Panc1 (cell line): ENCODE data around the gene AGO1.

Source experiments
- CTCF ChIP-seq: fragments of 450-650 bp; IDR thresholded peaks from 2 replicates; pipeline ENCODE4 v1.5.1; 2017; ENCODE audit warnings: mild to moderate bottlenecking
- REST ChIP-seq, 2 experiments: IDR thresholded peaks; 2 replicates each; pipeline ENCODE4 v1.6.1; 2011 to 2012; ENCODE audit warnings: low read depth in 2 of 2, control low read depth in 1 of 2, low read length in 1 of 2, mild to moderate bottlenecking in 1 of 2, moderate library complexity in 1 of 2; ENCODE audit not compliant: insufficient read depth in 1 of 2
- TCF7L2 ChIP-seq: IDR thresholded peaks from 2 replicates; pipeline ENCODE4 v1.6.1; 2011; ENCODE audit warnings: mild to moderate bottlenecking, low read depth, low read length, inconsistent platforms

- TF ChIP-seq TCF7L2 (no peak), REST (IDR thresholded peaks at IDR 0.05; ENCODE audit: insufficient read depth in 1 of 2, low read depth in 2 of 2, low read length in 1 of 2) (no peak), CTCF (peak; percentile 39)
Measured at GRCh38 chr1:35854989-35855700, 27.9 kb upstream of the AGO1 start.
